ENCODE measurements around the gene MT1E. TPM values are rescaled to one million over a fixed set of nuclear protein-coding genes. Genes with fewer than 3 reads are reported as not detected.

The MT1E gene
- total and polyA plus RNA-seq, 2 of the 13 experiments (the other 11 are each of a cell fraction or from before 2014, with no cell fraction given): 110 to 1,072 TPM

GRCh38 chr16:56657555-56658326, 32.2 kb downstream of the MT1E start, which contains the start of gene MT1F (continued):
- TF ChIP-seq ZNF350 (CRISPR knock-in tag; IDR thresholded peaks at IDR 0.05; ENCODE audit: borderline replicate concordance, low read depth) (no peak), ZSCAN12 (CRISPR knock-in tag; IDR thresholded peaks at IDR 0.05) (no peak), FOXA1 (IDR thresholded peaks at IDR 0.05) (no peak), FOXA1 (CRISPR knock-in tag; IDR thresholded peaks at IDR 0.05) (peak; percentile 18; the same call in 1 of the 2 replicates), GATA4 (IDR thresholded peaks at IDR 0.05; ENCODE audit: borderline replicate concordance, low read depth) (no peak), ATF3 (CRISPR knock-in tag; IDR thresholded peaks at IDR 0.05) (no peak), NR1H2 (CRISPR knock-in tag; IDR thresholded peaks at IDR 0.05; ENCODE audit: borderline replicate concordance, low read depth) (no peak), HIC2 (CRISPR knock-in tag; IDR thresholded peaks at IDR 0.05; ENCODE audit: low read depth) (no peak), ZNF235 (CRISPR knock-in tag; IDR thresholded peaks at IDR 0.05; ENCODE audit: borderline replicate concordance) (peak; percentile 64; the same call in 1 of the 2 replicates), ZNF3 (CRISPR knock-in tag; IDR thresholded peaks at IDR 0.05) (no peak), FUBP1 (CRISPR knock-in tag; IDR thresholded peaks at IDR 0.05; ENCODE audit: borderline replicate concordance) (no peak), ZBTB43 (CRISPR knock-in tag; conservative IDR thresholded peaks at IDR 0.05) (0 out of 2 replicates have a peak, but pooled peaks have one; percentile 43), ARNTL (CRISPR knock-in tag; IDR thresholded peaks at IDR 0.05) (no peak), SP4 (CRISPR knock-in tag; IDR thresholded peaks at IDR 0.05) (peak; percentile 74), ZBTB37 (CRISPR knock-in tag; IDR thresholded peaks at IDR 0.05) (no peak), REPIN1 (CRISPR knock-in tag; IDR thresholded peaks at IDR 0.05; ENCODE audit: borderline replicate concordance, low read depth) (peak; percentile 88; the same call in 1 of the 2 replicates), BCL6 (CRISPR knock-in tag; IDR thresholded peaks at IDR 0.05) (peak; percentile 48), UBTF (CRISPR knock-in tag; IDR thresholded peaks at IDR 0.05) (peak; percentile 46; the same call in 1 of the 2 replicates), ZNF207 (IDR thresholded peaks at IDR 0.05; ENCODE audit: borderline replicate concordance) (no peak), JARID2 (CRISPR knock-in tag; IDR thresholded peaks at IDR 0.05; ENCODE audit: insufficient replicate concordance) (no peak)

Data from HepG2 (cell line).